HL-60 (cell line): ENCODE measurements around the gene SLC12A5.

Source experiments
- DNase-seq, 2 experiments: peaks; one replicate each; pipeline ENCODE4 v3.0.0-alpha.2; 2010 to 2020; ENCODE audit warnings: low read depth in 1 of 2, low spot score in 1 of 2
- H3K27ac ChIP-seq: fragments of 250-450 bp; sonication (Bioruptor Pico); replicated peaks from 2 replicates; pipeline ENCODE4 v1.5.1; 2020; ENCODE audit warnings: mild to moderate bottlenecking, moderate library complexity
- H3K27me3 ChIP-seq: fragments of 250-450 bp; sonication (Bioruptor Pico); 2 replicates; pipeline ENCODE4 v1.5.1; 2021; ENCODE audit warnings: mild to moderate bottlenecking, moderate library complexity; ENCODE audit not compliant: insufficient read depth, poor library complexity, severe bottlenecking
- H3K4me3 ChIP-seq: replicated peaks from 2 replicates; pipeline ENCODE4 v1.5.1; 2011; ENCODE audit warnings: mild to moderate bottlenecking, control low read depth, low read length; ENCODE audit not compliant: insufficient read depth
- CTCF ChIP-seq: IDR thresholded peaks from one replicate; pipeline ENCODE4 v1.5.1; 2011; ENCODE audit warnings: low read length, control low read depth, inconsistent platforms; ENCODE audit not compliant: insufficient read depth
- GABPA ChIP-seq: IDR thresholded peaks from 2 replicates; pipeline ENCODE4 v1.6.1; 2012; ENCODE audit warnings: low read depth
- POLR2AphosphoS5 ChIP-seq: IDR thresholded peaks from 2 replicates; pipeline ENCODE4 v1.6.1; 2012; ENCODE audit warnings: low read depth
- REST ChIP-seq: IDR thresholded peaks from 2 replicates; pipeline ENCODE4 v1.6.1; 2012; ENCODE audit warnings: low read depth; ENCODE audit not compliant: insufficient replicate concordance
- SPI1 ChIP-seq: IDR thresholded peaks from 2 replicates; pipeline ENCODE4 v1.6.1; 2012; ENCODE audit warnings: low read depth, mild to moderate bottlenecking, borderline replicate concordance

Gene SLC12A5

GRCh38 chr20:46031701-46032254 is 2.8 kb downstream of the SLC12A5 start:
- TF ChIP-seq REST (peak; percentile 13), POLR2AphosphoS5 (no peak), CTCF (no peak), SPI1 (no peak), GABPA (no peak)
- no peak for DNase-seq
- Histone ChIP-seq H3K27ac (no peak overlapping the region), H3K27me3 (peaks cover 46% of the 10 kb centered on the region), H3K4me3 (no peak overlapping the region)

GRCh38 chr20:46034039-46034438 is 5.0 kb downstream of the SLC12A5 start:
- peaks cover 45% of the 10 kb centered on the region for H3K27me3 ChIP-seq

More at GRCh38 chr20:46034039-46034438, 5.0 kb downstream of the SLC12A5 start:
- H3K4me3 ChIP-seq: no peak overlapping the region
- DNase-seq: no peak
- H3K27ac ChIP-seq: no peak overlapping the region
- no peak for TF ChIP-seq REST
- TF ChIP-seq SPI1: no peak
- no peak for TF ChIP-seq GABPA
- TF ChIP-seq POLR2AphosphoS5: no peak
- no peak for TF ChIP-seq CTCF
